Measurements from ENCODE around the gene DCDC2. TPM values are rescaled to one million over a fixed set of nuclear protein-coding genes. Genes with fewer than 3 reads are reported as not detected.

Gene DCDC2
- total and polyA plus RNA-seq, 2 donors from 2014 or later: 22.1 to 110 TPM

GRCh38 chr6:24253360-24253759, 104.5 kb downstream of the DCDC2 start:
- H3K9me3 ChIP-seq (ENCODE audit: control insufficient read depth in 2 of 3, insufficient read depth in 1 of 3, low read length in 3 of 3): no peaks in the 10 kb centered on the region
- intact Hi-C loops (cut with DNase I): no loop called here
- no peak for FAIRE-seq

GRCh38 chr6:24252280-24252679, 105.6 kb downstream of the DCDC2 start:
- DNase-seq (no peak), FAIRE-seq (no peak)
- Histone ChIP-seq H3K27me3 (ENCODE audit: control insufficient read depth, insufficient read depth, low read length) (no peaks in the 10 kb centered on the region), H3K9me3 (ENCODE audit: control insufficient read depth in 2 of 3, insufficient read depth in 1 of 3, low read length in 3 of 3) (no peaks in the 10 kb centered on the region), H3K4me1 (ENCODE audit: control insufficient read depth in 2 of 3, insufficient read depth in 2 of 3, low read depth in 1 of 3, low read length in 3 of 3) (no peaks in the 10 kb centered on the region), H3K4me3 (ENCODE audit: low read length in 3 of 3) (no peak overlapping the region), H3K9ac (ENCODE audit: low read length in 3 of 3) (no peak overlapping the region), H3K36me3 (ENCODE audit: control insufficient read depth in 2 of 3, insufficient read depth in 3 of 3, low read length in 3 of 3) (no peaks in the 10 kb centered on the region), H3K27ac (ENCODE audit: low read depth in 2 of 2, low read length in 2 of 2) (no peak overlapping the region)
- intact Hi-C loops (cut with DNase I): no loop called here
- no peak for TF ChIP-seq CTCF (IDR thresholded peaks at IDR 0.05; ENCODE audit: borderline replicate concordance, extremely low read depth, insufficient read depth)

More at GRCh38 chr6:24253360-24253759, 104.5 kb downstream of the DCDC2 start:
- Histone ChIP-seq H3K27me3 (ENCODE audit: control insufficient read depth, insufficient read depth, low read length) (no peaks in the 10 kb centered on the region), H3K27ac (ENCODE audit: low read depth in 2 of 2, low read length in 2 of 2) (no peak overlapping the region), H3K36me3 (ENCODE audit: control insufficient read depth in 2 of 3, insufficient read depth in 3 of 3, low read length in 3 of 3) (no peaks in the 10 kb centered on the region), H3K9ac (ENCODE audit: low read length in 3 of 3) (no peak overlapping the region), H3K4me3 (ENCODE audit: low read length in 3 of 3) (no peak overlapping the region), H3K4me1 (ENCODE audit: control insufficient read depth in 2 of 3, insufficient read depth in 2 of 3, low read depth in 1 of 3, low read length in 3 of 3) (no peaks in the 10 kb centered on the region)
- TF ChIP-seq CTCF (IDR thresholded peaks at IDR 0.05; ENCODE audit: borderline replicate concordance, extremely low read depth, insufficient read depth): no peak
- no peak for DNase-seq

GRCh38 chr6:24251339-24251738, 106.5 kb downstream of the DCDC2 start:
- no peak for TF ChIP-seq CTCF (IDR thresholded peaks at IDR 0.05; ENCODE audit: borderline replicate concordance, extremely low read depth, insufficient read depth)
- Histone ChIP-seq H3K4me1 (ENCODE audit: control insufficient read depth in 2 of 3, insufficient read depth in 2 of 3, low read depth in 1 of 3, low read length in 3 of 3) (no peaks in the 10 kb centered on the region), H3K4me3 (ENCODE audit: low read length in 3 of 3) (no peak overlapping the region), H3K36me3 (ENCODE audit: control insufficient read depth in 2 of 3, insufficient read depth in 3 of 3, low read length in 3 of 3) (no peaks in the 10 kb centered on the region), H3K9ac (ENCODE audit: low read length in 3 of 3) (no peak overlapping the region), H3K27me3 (ENCODE audit: control insufficient read depth, insufficient read depth, low read length) (no peaks in the 10 kb centered on the region), H3K9me3 (ENCODE audit: control insufficient read depth in 2 of 3, insufficient read depth in 1 of 3, low read length in 3 of 3) (no peaks in the 10 kb centered on the region), H3K27ac (ENCODE audit: low read depth in 2 of 2, low read length in 2 of 2) (no peak overlapping the region)
- intact Hi-C loops (cut with DNase I): no loop called here
- DNase-seq: no peak
- no peak for FAIRE-seq

GRCh38 chr6:24249926-24250325, 107.9 kb downstream of the DCDC2 start:
- intact Hi-C loops (cut with DNase I): no loop called here
- TF ChIP-seq CTCF (IDR thresholded peaks at IDR 0.05; ENCODE audit: borderline replicate concordance, extremely low read depth, insufficient read depth): no peak
- Histone ChIP-seq H3K4me1 (ENCODE audit: control insufficient read depth in 2 of 3, insufficient read depth in 2 of 3, low read depth in 1 of 3, low read length in 3 of 3) (peaks cover 0 to 5% (median 0%) of the 10 kb centered on the region in 3 donors), H3K27ac (ENCODE audit: low read depth in 2 of 2, low read length in 2 of 2) (no peak overlapping the region), H3K9ac (ENCODE audit: low read length in 3 of 3) (no peak overlapping the region), H3K9me3 (ENCODE audit: control insufficient read depth in 2 of 3, insufficient read depth in 1 of 3, low read length in 3 of 3) (no peaks in the 10 kb centered on the region), H3K4me3 (ENCODE audit: low read length in 3 of 3) (no peak overlapping the region), H3K27me3 (ENCODE audit: control insufficient read depth, insufficient read depth, low read length) (no peaks in the 10 kb centered on the region), H3K36me3 (ENCODE audit: control insufficient read depth in 2 of 3, insufficient read depth in 3 of 3, low read length in 3 of 3) (no peaks in the 10 kb centered on the region)
- DNase-seq (no peak), FAIRE-seq (no peak)

Data from kidney (tissue), 14 donors.